WTC11 (cell line): ENCODE results near the gene LYG1. TPM values are rescaled to one million over a fixed set of nuclear protein-coding genes. Genes with fewer than 3 reads are reported as not detected.

Experiments used
- ATAC-seq: fragments of 200-7000 bp; cut with Tn5 transposase; 2 replicates; pipeline ENCODE4 v1.10.0; 2021; ENCODE audit warnings: mild to moderate bottlenecking, moderate library complexity
- CTCF ChIA-PET: fragments of 300-600 bp; sonication (Branson Sonifier 250); formaldehyde crosslinking; loops from one replicate; lab custom pipeline; 2021; ENCODE audit warnings: antibody characterized with exemption; lab: Charles Lee
- POLR2A ChIA-PET: fragments of 350-600 bp; sonication (Branson Sonifier 250); formaldehyde crosslinking; loops from one replicate; lab custom pipeline; 2021; ENCODE audit warnings: antibody characterized with exemption; lab: Charles Lee
- DNase-seq: peaks from one replicate; pipeline ENCODE4 v3.0.0; 2021; ENCODE audit warnings: low spot score
- H3K27ac Mint-ChIP-seq: 2 replicates; pipeline ENCODE4 v1.8.0; 2021; ENCODE audit warnings: mixed read lengths
- H3K27me3 Mint-ChIP-seq: 2 replicates; pipeline ENCODE4 v1.8.0; 2021; ENCODE audit warnings: low read depth, mild to moderate bottlenecking, moderate library complexity, mixed read lengths
- H3K36me3 Mint-ChIP-seq: 2 replicates; pipeline ENCODE4 v1.8.0; 2021; ENCODE audit warnings: mixed read lengths
- H3K4me1 Mint-ChIP-seq: 2 replicates; pipeline ENCODE4 v1.8.0; 2022; ENCODE audit warnings: mixed read lengths
- H3K4me3 Mint-ChIP-seq: 2 replicates; pipeline ENCODE4 v1.8.0; 2021; ENCODE audit warnings: mild to moderate bottlenecking, moderate library complexity, mixed read lengths
- H3K9me3 Mint-ChIP-seq: 2 replicates; pipeline ENCODE4 v1.8.0; 2021; ENCODE audit warnings: mixed read lengths
- AR ChIP-seq: fragments of 250-450 bp; sonication (Bioruptor Pico); IDR thresholded peaks from 2 replicates; pipeline ENCODE4 v1.9.0; 2021; ENCODE audit warnings: mild to moderate bottlenecking
- CREM ChIP-seq: sonication (generic); formaldehyde crosslinking; IDR thresholded peaks from 2 replicates; pipeline ENCODE4 v1.8.1; 2022; ENCODE audit warnings: mild to moderate bottlenecking, missing genetic modification reagents, moderate library complexity
- E2F4 ChIP-seq: sonication (generic); formaldehyde crosslinking; IDR thresholded peaks from 2 replicates; pipeline ENCODE4 v1.8.1; 2022; ENCODE audit warnings: low read depth, mild to moderate bottlenecking, moderate library complexity, missing genetic modification reagents, borderline replicate concordance
- GABPB1 ChIP-seq: sonication (generic); formaldehyde crosslinking; IDR thresholded peaks from 2 replicates; pipeline ENCODE4 v1.8.1; 2023; ENCODE audit warnings: mild to moderate bottlenecking, missing genetic modification reagents
- GRHL2 ChIP-seq: fragments of 250-450 bp; sonication (Bioruptor Pico); IDR thresholded peaks from 2 replicates; pipeline ENCODE4 v1.8.0; 2022; ENCODE audit warnings: mild to moderate bottlenecking, moderate library complexity; ENCODE audit not compliant: insufficient replicate concordance, severe bottlenecking
- JUN ChIP-seq: sonication (generic); formaldehyde crosslinking; IDR thresholded peaks from 2 replicates; pipeline ENCODE4 v1.8.0; 2023; ENCODE audit warnings: mild to moderate bottlenecking, missing genetic modification reagents
- MAX ChIP-seq: sonication (generic); formaldehyde crosslinking; IDR thresholded peaks from 2 replicates; pipeline ENCODE4 v1.8.0; 2022; ENCODE audit warnings: mild to moderate bottlenecking, missing genetic modification reagents
- NR2C2 ChIP-seq: sonication (generic); formaldehyde crosslinking; IDR thresholded peaks from 2 replicates; pipeline ENCODE4 v1.8.0; 2022; ENCODE audit warnings: mild to moderate bottlenecking, missing genetic modification reagents
- PRDM15 ChIP-seq: sonication (generic); formaldehyde crosslinking; IDR thresholded peaks from 2 replicates; pipeline ENCODE4 v1.8.0; 2022; ENCODE audit warnings: missing genetic modification reagents
- PRRX2 ChIP-seq: fragments of 250-450 bp; sonication (Bioruptor Pico); IDR thresholded peaks from 2 replicates; pipeline ENCODE4 v1.8.0; 2021; ENCODE audit warnings: mild to moderate bottlenecking
- RELA ChIP-seq: sonication (generic); formaldehyde crosslinking; IDR thresholded peaks from 2 replicates; pipeline ENCODE4 v1.8.1; 2022; ENCODE audit warnings: missing genetic modification reagents, mild to moderate bottlenecking, borderline replicate concordance
- RORB ChIP-seq: fragments of 250-450 bp; sonication (Bioruptor Pico); IDR thresholded peaks from 2 replicates; pipeline ENCODE4 v1.9.0; 2021; ENCODE audit warnings: mild to moderate bottlenecking
- TP53 ChIP-seq: sonication (generic); formaldehyde crosslinking; IDR thresholded peaks from 2 replicates; pipeline ENCODE4 v1.8.1; 2023; ENCODE audit warnings: mild to moderate bottlenecking, missing genetic modification reagents
- ZNF317 ChIP-seq: sonication (generic); formaldehyde crosslinking; IDR thresholded peaks from 2 replicates; pipeline ENCODE4 v1.8.1; 2023; ENCODE audit warnings: low read depth, mild to moderate bottlenecking, moderate library complexity, missing genetic modification reagents, borderline replicate concordance
- ZNF416 ChIP-seq: fragments of 250-450 bp; sonication (Bioruptor Pico); IDR thresholded peaks from 2 replicates; pipeline ENCODE4 v1.9.0; 2021; ENCODE audit warnings: mild to moderate bottlenecking, inconsistent platforms
- ZNF512 ChIP-seq: sonication (generic); formaldehyde crosslinking; IDR thresholded peaks from 2 replicates; pipeline ENCODE4 v1.8.1; 2022; ENCODE audit warnings: missing genetic modification reagents, borderline replicate concordance
- total RNA-seq: library from RNA; stranded (reverse); gene quantifications from 3 replicates; pipeline ENCODE4 v1.2.3, GENCODE V29; 2021
- TF ChIP-seq, protein P1 (sequence below): sonication (generic); formaldehyde crosslinking; conservative IDR thresholded peaks from 2 replicates; pipeline ENCODE4 v1.8.1; 2022; ENCODE audit warnings: mild to moderate bottlenecking, missing genetic modification reagents
- TF ChIP-seq, protein P2 (sequence below): sonication (generic); formaldehyde crosslinking; IDR thresholded peaks from 2 replicates; pipeline ENCODE4 v1.8.1; 2022; ENCODE audit warnings: low read depth, missing genetic modification reagents, borderline replicate concordance
- TF ChIP-seq, protein P3 (sequence below): sonication (generic); formaldehyde crosslinking; IDR thresholded peaks from 2 replicates; pipeline ENCODE4 v1.8.0; 2022; ENCODE audit warnings: mild to moderate bottlenecking, missing genetic modification reagents
- TF ChIP-seq, protein P4 (sequence below): sonication (generic); formaldehyde crosslinking; IDR thresholded peaks from 2 replicates; pipeline ENCODE4 v1.8.1; 2023; ENCODE audit warnings: mild to moderate bottlenecking, missing genetic modification reagents
- TF ChIP-seq, protein P5 (sequence below): fragments of 250-450 bp; sonication (Bioruptor Pico); IDR thresholded peaks from 2 replicates; pipeline ENCODE4 v1.9.0; 2021; ENCODE audit warnings: mild to moderate bottlenecking

Gene LYG1
- total RNA-seq, 1 experiment from 2014 or later, result 0.35 TPM

GRCh38 chr2:99342536-99342935, 41.5 kb upstream of the LYG1 start (continued):
- no peak for TF ChIP-seq GRHL2
- no peak for TF ChIP-seq PRDM15 (CRISPR knock-in tag)
- TF ChIP-seq RELA (CRISPR knock-in tag), result no peak
- no peak for TF ChIP-seq RORB
- TF ChIP-seq, protein P1, sequence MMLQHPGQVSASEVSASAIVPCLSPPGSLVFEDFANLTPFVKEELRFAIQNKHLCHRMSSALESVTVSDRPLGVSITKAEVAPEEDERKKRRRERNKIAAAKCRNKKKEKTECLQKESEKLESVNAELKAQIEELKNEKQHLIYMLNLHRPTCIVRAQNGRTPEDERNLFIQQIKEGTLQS (CRISPR knock-in tag), result no peak

DNA sequence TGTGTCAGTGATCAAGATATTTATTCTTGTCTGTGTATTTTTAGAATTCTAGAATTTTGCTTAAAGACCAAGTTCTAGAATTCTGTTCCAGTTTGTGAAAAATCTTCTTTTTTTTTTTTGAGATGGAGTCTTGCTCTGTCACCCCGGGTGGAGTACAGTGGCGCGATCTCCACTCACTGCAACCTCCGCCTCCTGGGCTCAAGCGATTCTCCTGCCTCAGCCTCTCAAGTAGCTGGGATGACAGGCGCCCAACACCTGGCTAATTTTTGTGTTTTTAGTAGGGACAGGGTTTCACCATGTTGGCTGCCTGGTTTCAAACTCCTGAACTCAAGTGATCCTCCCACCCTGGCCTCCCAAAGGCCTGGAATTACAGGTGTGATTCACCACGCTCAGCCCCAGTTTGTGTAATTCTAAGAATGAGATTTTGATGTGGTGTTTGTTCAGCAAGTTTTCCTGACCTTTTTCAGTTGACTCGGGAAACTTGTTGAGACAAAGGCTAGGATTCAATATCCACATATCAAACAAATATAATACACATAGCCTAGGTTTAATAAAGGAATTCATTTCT, 39.8 kb upstream of the LYG1 start:
- no peaks in the 10 kb centered on the region for H3K27me3 Mint-ChIP-seq
- H3K4me3 Mint-ChIP-seq, result no peak overlapping the region
- TF ChIP-seq NR2C2 (CRISPR knock-in tag) (no peak), PRRX2 (no peak), JUN (CRISPR knock-in tag) (no peak), ZNF416 (CRISPR knock-in tag) (no peak), ZNF317 (CRISPR knock-in tag) (no peak), CREM (CRISPR knock-in tag) (no peak), TP53 (no peak), GABPB1 (CRISPR knock-in tag) (no peak), AR (CRISPR knock-in tag) (no peak), MAX (CRISPR knock-in tag) (no peak), ZNF512 (CRISPR knock-in tag) (no peak), E2F4 (CRISPR knock-in tag) (no peak)
- TF ChIP-seq, protein P2, sequence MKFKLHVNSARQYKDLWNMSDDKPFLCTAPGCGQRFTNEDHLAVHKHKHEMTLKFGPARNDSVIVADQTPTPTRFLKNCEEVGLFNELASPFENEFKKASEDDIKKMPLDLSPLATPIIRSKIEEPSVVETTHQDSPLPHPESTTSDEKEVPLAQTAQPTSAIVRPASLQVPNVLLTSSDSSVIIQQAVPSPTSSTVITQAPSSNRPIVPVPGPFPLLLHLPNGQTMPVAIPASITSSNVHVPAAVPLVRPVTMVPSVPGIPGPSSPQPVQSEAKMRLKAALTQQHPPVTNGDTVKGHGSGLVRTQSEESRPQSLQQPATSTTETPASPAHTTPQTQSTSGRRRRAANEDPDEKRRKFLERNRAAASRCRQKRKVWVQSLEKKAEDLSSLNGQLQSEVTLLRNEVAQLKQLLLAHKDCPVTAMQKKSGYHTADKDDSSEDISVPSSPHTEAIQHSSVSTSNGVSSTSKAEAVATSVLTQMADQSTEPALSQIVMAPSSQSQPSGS, result no peak
- TF ChIP-seq, protein P3, sequence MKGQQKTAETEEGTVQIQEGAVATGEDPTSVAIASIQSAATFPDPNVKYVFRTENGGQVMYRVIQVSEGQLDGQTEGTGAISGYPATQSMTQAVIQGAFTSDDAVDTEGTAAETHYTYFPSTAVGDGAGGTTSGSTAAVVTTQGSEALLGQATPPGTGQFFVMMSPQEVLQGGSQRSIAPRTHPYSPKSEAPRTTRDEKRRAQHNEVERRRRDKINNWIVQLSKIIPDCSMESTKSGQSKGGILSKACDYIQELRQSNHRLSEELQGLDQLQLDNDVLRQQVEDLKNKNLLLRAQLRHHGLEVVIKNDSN (CRISPR knock-in tag), result no peak
- TF ChIP-seq, protein P4, sequence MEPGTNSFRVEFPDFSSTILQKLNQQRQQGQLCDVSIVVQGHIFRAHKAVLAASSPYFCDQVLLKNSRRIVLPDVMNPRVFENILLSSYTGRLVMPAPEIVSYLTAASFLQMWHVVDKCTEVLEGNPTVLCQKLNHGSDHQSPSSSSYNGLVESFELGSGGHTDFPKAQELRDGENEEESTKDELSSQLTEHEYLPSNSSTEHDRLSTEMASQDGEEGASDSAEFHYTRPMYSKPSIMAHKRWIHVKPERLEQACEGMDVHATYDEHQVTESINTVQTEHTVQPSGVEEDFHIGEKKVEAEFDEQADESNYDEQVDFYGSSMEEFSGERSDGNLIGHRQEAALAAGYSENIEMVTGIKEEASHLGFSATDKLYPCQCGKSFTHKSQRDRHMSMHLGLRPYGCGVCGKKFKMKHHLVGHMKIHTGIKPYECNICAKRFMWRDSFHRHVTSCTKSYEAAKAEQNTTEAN (CRISPR knock-in tag), result no peak
- TF ChIP-seq, protein P5, sequence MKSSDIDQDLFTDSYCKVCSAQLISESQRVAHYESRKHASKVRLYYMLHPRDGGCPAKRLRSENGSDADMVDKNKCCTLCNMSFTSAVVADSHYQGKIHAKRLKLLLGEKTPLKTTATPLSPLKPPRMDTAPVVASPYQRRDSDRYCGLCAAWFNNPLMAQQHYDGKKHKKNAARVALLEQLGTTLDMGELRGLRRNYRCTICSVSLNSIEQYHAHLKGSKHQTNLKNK (CRISPR knock-in tag), result no peak
- no peaks in the 10 kb centered on the region for H3K9me3 Mint-ChIP-seq
- ATAC-seq (no peak), DNase-seq (no peak)
- H3K27ac Mint-ChIP-seq, result no peak overlapping the region
- CTCF ChIA-PET, result no interaction called here
- no peaks in the 10 kb centered on the region for H3K36me3 Mint-ChIP-seq
- peaks cover 7% of the 10 kb centered on the region for H3K4me1 Mint-ChIP-seq
- POLR2A ChIA-PET, result no interaction called here
